ENCODE measurements around the gene KCNH4.

The KCNH4 gene

GRCh38 chr17:42135664-42136653, 45.0 kb downstream of the KCNH4 start:
- DNase-seq: peak; percentile 30

GRCh38 chr17:42135151-42135550, 45.8 kb downstream of the KCNH4 start:
- no peak for DNase-seq

GRCh38 chr17:42133461-42134041, 47.4 kb downstream of the KCNH4 start:
- DNase-seq: peak; percentile 95

GRCh38 chr17:42132941-42133340, 48.0 kb downstream of the KCNH4 start:
- DNase-seq: peak; percentile 94

GRCh38 chr17:42131981-42132432, 48.9 kb downstream of the KCNH4 start:
- DNase-seq: no peak

- DNase-seq: no peak
Observed at GRCh38 chr17:42131232-42131631, 49.7 kb downstream of the KCNH4 start.

- DNase-seq: no peak
Observed at GRCh38 chr17:42130310-42130936, 50.5 kb downstream of the KCNH4 start.

GRCh38 chr17:42129109-42129837, 51.7 kb downstream of the KCNH4 start:
- DNase-seq: no peak

- no peak for DNase-seq
Observed at GRCh38 chr17:42127414-42127813, 53.5 kb downstream of the KCNH4 start.

- DNase-seq: no peak
Observed at GRCh38 chr17:42126836-42127235, 54.1 kb downstream of the KCNH4 start.

- DNase-seq: no peak
Observed at GRCh38 chr17:42125565-42125964, 55.4 kb downstream of the KCNH4 start.

GRCh38 chr17:42124256-42124655, 56.7 kb downstream of the KCNH4 start:
- DNase-seq: no peak

GRCh38 chr17:42122371-42123303, 58.3 kb downstream of the KCNH4 start, which contains the start of gene HSPB9:
Gene HSPB9, plus strand, starts transcription at chr17:42122804. Its CDS starts 47 bp downstream, at chr17:42122851.
- DNase-seq: peak; percentile 55

- DNase-seq: peak; percentile 34
Observed at GRCh38 chr17:42120770-42121769, 59.9 kb downstream of the KCNH4 start, which contains the start of gene KAT2A. Gene KAT2A, minus strand, starts transcription at chr17:42121367. Its CDS starts 63 bp downstream, at chr17:42121304.

GRCh38 chr17:42120161-42120769, 60.7 kb downstream of the KCNH4 start:
- no peak for DNase-seq

- DNase-seq: no peak
Observed at GRCh38 chr17:42119301-42119700, 61.6 kb downstream of the KCNH4 start.

- peak; percentile 23 for DNase-seq
Observed at GRCh38 chr17:42118545-42118944, 62.4 kb downstream of the KCNH4 start.

- DNase-seq: no peak
Observed at GRCh38 chr17:42118126-42118510, 62.8 kb downstream of the KCNH4 start.

- DNase-seq: no peak
Observed at GRCh38 chr17:42117397-42118125, 63.4 kb downstream of the KCNH4 start.
